SK-N-SH treated with all-trans-retinoic acid at 6 μM for 48 hours (cell line): ENCODE results near the gene ARHGAP28.

Experiments used
- ARNTL ChIP-seq: fragments of 450-650 bp; formaldehyde crosslinking; IDR thresholded peaks from 2 replicates; pipeline ENCODE4 v1.5.0; 2020; ENCODE audit warnings: low read depth, mild to moderate bottlenecking, moderate library complexity, borderline replicate concordance
- BACH2 ChIP-seq: fragments of 250-450 bp; sonication (Bioruptor Pico); IDR thresholded peaks from 2 replicates; pipeline ENCODE4 v1.9.0; 2021; ENCODE audit warnings: mild to moderate bottlenecking, borderline replicate concordance
- ISL1 ChIP-seq: fragments of 250-450 bp; sonication (Bioruptor Pico); IDR thresholded peaks from 2 replicates; pipeline ENCODE4 v2.1.2; 2022; ENCODE audit warnings: mild to moderate bottlenecking, moderate library complexity
- OSR1 ChIP-seq: fragments of 250-450 bp; sonication (Bioruptor Pico); IDR thresholded peaks from 2 replicates; pipeline ENCODE4 v1.8.0; 2022; ENCODE audit warnings: moderate library complexity, mild to moderate bottlenecking, inconsistent platforms
- RARB ChIP-seq: fragments of 250-450 bp; sonication (Bioruptor Pico); IDR thresholded peaks from 2 replicates; pipeline ENCODE4 v1.8.0; 2021; ENCODE audit warnings: mild to moderate bottlenecking, moderate library complexity
- ZFP3 ChIP-seq: fragments of 250-450 bp; sonication (Bioruptor Pico); IDR thresholded peaks from 2 replicates; pipeline ENCODE4 v1.5.0; 2020; ENCODE audit warnings: mild to moderate bottlenecking, moderate library complexity
- ZNF565 ChIP-seq: fragments of 450-650 bp; formaldehyde crosslinking; conservative IDR thresholded peaks from 2 replicates; pipeline ENCODE4 v1.5.0; 2020; ENCODE audit warnings: low read depth, mild to moderate bottlenecking, moderate library complexity
- TF ChIP-seq, protein P1 (sequence below): fragments of 250-450 bp; sonication (Bioruptor Pico); IDR thresholded peaks from 2 replicates; pipeline ENCODE4 v1.5.1; 2020; ENCODE audit warnings: low read depth, mild to moderate bottlenecking, moderate library complexity

DNA sequence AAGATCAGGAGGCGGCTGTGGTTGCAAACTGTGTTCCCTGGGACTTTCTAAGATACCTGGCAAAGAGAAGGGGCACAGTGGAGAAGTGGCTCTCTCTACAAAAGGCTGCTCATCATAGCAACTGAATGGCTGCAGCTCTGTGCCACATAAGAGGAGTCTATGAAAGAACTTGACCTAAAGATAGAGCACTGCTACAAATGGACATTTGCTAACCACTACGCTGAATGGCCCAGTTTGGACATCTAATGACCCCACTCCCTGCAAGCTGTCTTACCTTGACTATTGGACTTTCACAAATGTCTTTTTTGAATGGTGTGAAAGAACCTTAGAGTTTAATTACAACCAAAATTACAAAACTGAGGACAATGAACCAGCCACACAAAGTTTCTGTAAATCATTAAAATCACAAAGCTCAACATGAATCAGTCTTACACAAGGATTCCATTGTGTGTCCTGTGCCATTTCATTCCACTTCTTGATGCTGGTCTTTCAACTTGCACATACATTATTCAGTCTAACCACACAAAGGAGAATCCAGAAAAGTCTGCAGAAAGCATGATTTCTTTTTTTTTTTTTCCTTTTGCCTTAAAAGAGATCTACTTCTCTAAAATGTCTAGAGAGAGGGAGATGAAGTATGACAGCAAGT, 234.1 kb downstream of the ARHGAP28 start:
- TF ChIP-seq BACH2 (CRISPR knock-in tag) (no peak), OSR1 (CRISPR knock-in tag) (no peak), ZFP3 (no peak), ARNTL (CRISPR knock-in tag) (no peak), RARB (CRISPR knock-in tag) (no peak), ISL1 (CRISPR knock-in tag) (no peak), ZNF565 (CRISPR knock-in tag) (no peak)
- TF ChIP-seq, protein P1, sequence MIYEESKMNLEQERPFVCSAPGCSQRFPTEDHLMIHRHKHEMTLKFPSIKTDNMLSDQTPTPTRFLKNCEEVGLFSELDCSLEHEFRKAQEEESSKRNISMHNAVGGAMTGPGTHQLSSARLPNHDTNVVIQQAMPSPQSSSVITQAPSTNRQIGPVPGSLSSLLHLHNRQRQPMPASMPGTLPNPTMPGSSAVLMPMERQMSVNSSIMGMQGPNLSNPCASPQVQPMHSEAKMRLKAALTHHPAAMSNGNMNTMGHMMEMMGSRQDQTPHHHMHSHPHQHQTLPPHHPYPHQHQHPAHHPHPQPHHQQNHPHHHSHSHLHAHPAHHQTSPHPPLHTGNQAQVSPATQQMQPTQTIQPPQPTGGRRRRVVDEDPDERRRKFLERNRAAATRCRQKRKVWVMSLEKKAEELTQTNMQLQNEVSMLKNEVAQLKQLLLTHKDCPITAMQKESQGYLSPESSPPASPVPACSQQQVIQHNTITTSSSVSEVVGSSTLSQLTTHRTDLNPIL (CRISPR knock-in tag): no peak
